GM18858 (cell line): ENCODE results near the gene PLAC8L1.

Experiments
- ATAC-seq: cut with Tn5 transposase; IDR thresholded peaks from one replicate; pipeline ENCODE4 v1.9.1; 2021; ENCODE audit not compliant: unreplicated experiment

Gene PLAC8L1

GRCh38 chr5:146081556-146081955 is 23.8 kb downstream of the PLAC8L1 start:
- no peak for ATAC-seq

- no peak for ATAC-seq
Observed at GRCh38 chr5:146079695-146080373, 25.5 kb downstream of the PLAC8L1 start.

GRCh38 chr5:146078566-146078965 is 26.8 kb downstream of the PLAC8L1 start:
- no peak for ATAC-seq

GRCh38 chr5:146076455-146076854 is 28.9 kb downstream of the PLAC8L1 start:
- ATAC-seq = no peak

- ATAC-seq = no peak
Observed at GRCh38 chr5:146076028-146076427, 29.3 kb downstream of the PLAC8L1 start.

- ATAC-seq = no peak
Observed at GRCh38 chr5:146073239-146073900, 32.0 kb downstream of the PLAC8L1 start.

GRCh38 chr5:146072595-146072994 is 32.8 kb downstream of the PLAC8L1 start:
- ATAC-seq = no peak

GRCh38 chr5:146071171-146071570 is 34.2 kb downstream of the PLAC8L1 start:
- ATAC-seq = no peak

GRCh38 chr5:146070746-146071145 is 34.6 kb downstream of the PLAC8L1 start:
- no peak for ATAC-seq

GRCh38 chr5:146069780-146070099 is 35.6 kb downstream of the PLAC8L1 start:
- peak; percentile 45 for ATAC-seq

- ATAC-seq = no peak
Observed at GRCh38 chr5:146068977-146069779, 36.2 kb downstream of the PLAC8L1 start.

- no peak for ATAC-seq
Observed at GRCh38 chr5:146068206-146068605, 37.2 kb downstream of the PLAC8L1 start.

- no peak for ATAC-seq
Observed at GRCh38 chr5:146066968-146067367, 38.4 kb downstream of the PLAC8L1 start.

- ATAC-seq = no peak
Observed at GRCh38 chr5:146060221-146060585, 45.2 kb downstream of the PLAC8L1 start.

GRCh38 chr5:146059460-146060220 is 45.7 kb downstream of the PLAC8L1 start:
- ATAC-seq = no peak

GRCh38 chr5:146055432-146055831 is 49.9 kb downstream of the PLAC8L1 start:
- ATAC-seq = no peak

GRCh38 chr5:146052780-146053179 is 52.6 kb downstream of the PLAC8L1 start:
- no peak for ATAC-seq

- no peak for ATAC-seq
Observed at GRCh38 chr5:146051678-146052077, 53.7 kb downstream of the PLAC8L1 start.

GRCh38 chr5:146050086-146050485 is 55.3 kb downstream of the PLAC8L1 start:
- ATAC-seq = no peak

- no peak for ATAC-seq
Observed at GRCh38 chr5:146049704-146050026, 55.7 kb downstream of the PLAC8L1 start.

- ATAC-seq = no peak
Observed at GRCh38 chr5:146048994-146049703, 56.2 kb downstream of the PLAC8L1 start.
